Measurements from ENCODE around the gene ZNF420.
"Not testable (repeated sequence)": the region's sequence is repeated elsewhere in the genome, so short reads cannot be mapped to it uniquely, and the experiment has no call there.

The ZNF420 gene

GRCh38 chr19:37077934-37078716, at the start of gene ZNF420:
ZNF420 (plus strand) TSS chr19:37078433; CDS start chr19:37089119, 10,686 bp downstream.
- DNase-seq (ENCODE audit: low spot score), result peak; percentile 93

DNA sequence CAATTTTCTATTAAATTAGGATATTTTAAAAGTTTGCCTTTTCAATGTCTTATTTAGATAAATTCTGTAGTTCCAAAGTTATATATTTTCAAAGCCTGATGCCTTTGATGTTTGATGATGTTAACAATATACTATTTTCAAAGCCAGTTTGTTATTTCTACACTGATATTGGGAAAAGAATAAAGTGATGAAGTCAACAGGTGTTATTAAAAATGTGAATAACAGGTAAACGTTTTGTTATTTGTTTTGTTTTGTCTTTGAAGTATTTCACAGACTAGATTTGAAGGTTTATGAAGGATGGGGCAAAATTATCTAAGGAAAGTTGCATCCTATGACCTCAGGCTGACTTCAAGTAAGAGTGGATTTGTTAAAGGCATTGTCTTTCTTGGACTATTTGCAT, 33.1 kb upstream of the ZNF420 start:
- no peak for DNase-seq (ENCODE audit: low spot score)

DNA sequence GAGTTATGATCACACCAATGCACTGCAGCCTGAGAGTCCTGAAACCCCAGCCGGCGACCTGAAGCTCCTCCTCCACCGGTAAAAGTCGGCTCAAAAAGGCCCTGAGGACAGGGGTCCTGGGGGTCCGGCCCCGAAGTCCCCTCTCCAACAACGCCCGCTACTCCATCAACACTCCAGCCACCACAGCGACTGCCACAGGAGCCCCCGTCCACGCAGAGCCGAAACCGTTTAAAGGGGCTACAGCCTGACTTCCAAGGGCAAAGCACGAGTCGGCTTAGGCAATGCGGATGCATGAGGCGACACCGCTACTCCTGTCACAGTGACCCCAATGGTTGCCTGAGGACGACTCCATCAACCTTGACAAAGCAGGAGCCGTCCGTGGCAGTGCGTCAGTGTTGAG, 22.9 kb upstream of the ZNF420 start:
- DNase-seq (ENCODE audit: low spot score), result no peak

GRCh38 chr19:37056776-37057175, 21.5 kb upstream of the ZNF420 start:
- DNase-seq (ENCODE audit: low spot score), result no peak

GRCh38 chr19:37059142-37059541, 19.1 kb upstream of the ZNF420 start:
- DNase-seq (ENCODE audit: low spot score), result no peak

GRCh38 chr19:37064886-37065285, 13.3 kb upstream of the ZNF420 start:
- not testable (repeated sequence) for DNase-seq (ENCODE audit: low spot score)

GRCh38 chr19:37074111-37074510, 4.1 kb upstream of the ZNF420 start:
- DNase-seq (ENCODE audit: low spot score), result no peak

- no peak for DNase-seq (ENCODE audit: low spot score)
Observed at GRCh38 chr19:37074819-37075362, 3.3 kb upstream of the ZNF420 start.

DNA sequence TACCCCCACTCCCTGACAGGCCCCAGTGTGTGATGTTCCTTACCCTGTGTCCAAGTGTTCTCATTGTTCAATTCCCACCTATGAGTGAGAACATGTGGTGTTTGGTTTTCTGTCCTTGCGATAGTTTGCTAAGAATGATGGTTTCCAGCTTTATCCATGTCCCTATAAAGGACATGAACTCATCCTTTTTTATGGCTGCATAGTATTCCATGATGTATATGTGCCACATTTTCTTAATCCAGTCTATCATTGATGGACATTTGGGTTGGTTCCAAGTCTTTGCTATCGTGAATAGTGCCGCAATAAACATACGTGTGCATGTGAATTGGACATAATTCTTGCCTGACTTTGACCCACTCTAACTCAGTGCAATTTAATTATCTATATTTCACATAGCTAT, 1.7 kb upstream of the ZNF420 start:
- not testable (repeated sequence) for DNase-seq (ENCODE audit: low spot score)

GRCh38 chr19:37077501-37077933, 716 bp upstream of the ZNF420 start:
- no peak for DNase-seq (ENCODE audit: low spot score)

DNA sequence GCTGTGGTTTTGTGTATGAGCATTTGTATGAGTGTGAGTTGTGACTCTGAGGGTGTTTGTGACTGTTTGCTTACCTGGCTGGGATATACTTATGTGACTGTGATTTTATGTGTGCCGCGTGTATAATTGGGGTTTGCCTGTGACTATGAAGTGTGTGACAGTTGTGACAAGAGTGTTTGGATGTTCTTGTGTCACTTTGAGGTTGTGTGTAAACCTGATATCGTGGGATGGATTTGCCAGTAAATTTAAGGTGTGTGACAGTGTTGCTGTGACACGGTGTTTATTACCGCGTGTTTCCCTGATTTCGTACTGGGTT, 442 bp downstream of the ZNF420 start:
- no peak for DNase-seq (ENCODE audit: low spot score)

DNA sequence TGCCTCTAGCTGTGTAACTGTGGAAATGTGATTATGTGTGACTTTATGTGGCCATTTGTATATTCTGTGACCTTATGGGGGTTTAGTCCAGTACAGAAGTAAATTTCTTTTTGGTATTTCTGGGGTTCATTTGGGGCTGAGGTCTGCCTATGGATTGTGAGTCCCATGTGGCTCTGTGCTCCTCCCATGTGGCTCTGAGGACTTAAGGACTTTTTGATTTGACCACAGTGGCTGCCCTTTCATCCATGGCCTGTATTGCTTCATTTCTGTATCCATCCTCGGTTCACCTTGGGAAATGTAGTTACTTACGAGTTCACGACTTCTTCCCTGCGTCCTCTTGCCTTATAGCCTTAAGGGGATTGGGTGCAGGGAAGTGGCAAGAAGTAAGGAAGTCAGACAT, 1.0 kb downstream of the ZNF420 start:
- DNase-seq (ENCODE audit: low spot score), result no peak

- DNase-seq (ENCODE audit: low spot score), result no peak
Observed at GRCh38 chr19:37082307-37082706, 4.1 kb downstream of the ZNF420 start.

DNA sequence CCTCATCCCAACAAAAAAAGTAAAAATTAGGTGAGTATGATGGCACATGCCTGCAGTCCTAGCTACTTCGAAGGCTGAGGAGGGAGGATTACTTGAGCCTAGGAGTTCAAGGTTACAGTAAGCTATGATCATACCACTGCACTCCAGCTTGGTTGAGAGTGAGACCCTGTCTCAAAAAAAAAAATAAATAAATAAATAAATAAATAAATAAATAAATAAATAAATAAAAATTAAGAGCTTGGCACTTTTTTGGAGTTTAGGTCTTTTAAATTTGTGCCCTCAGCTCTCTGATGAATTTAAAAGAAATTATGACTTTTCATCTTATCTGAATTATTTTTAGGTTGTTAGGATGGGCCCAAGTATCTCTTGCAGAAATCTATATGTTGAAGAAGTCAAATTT, 8.9 kb downstream of the ZNF420 start:
- no peak for DNase-seq (ENCODE audit: low spot score)

DNA sequence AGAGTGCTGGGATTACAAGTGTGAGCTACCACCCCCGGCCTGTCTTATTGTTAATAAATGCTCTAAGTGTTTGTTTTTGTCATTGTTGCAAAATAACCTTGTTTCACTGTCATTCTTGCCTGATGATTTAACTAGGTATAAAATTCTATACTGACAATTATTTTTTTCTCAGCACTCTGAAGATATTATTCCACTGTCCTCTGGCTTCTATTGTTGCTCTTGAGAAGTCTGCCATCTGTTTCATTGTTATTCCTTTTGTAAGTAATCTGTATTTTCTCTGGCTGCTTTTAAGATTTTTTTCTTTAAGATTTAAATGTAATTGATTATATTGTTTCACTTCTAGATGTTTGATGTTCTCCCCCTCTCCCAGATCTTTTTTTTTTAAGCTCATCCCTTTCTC, 17.6 kb downstream of the ZNF420 start:
- no peak for DNase-seq (ENCODE audit: low spot score)

DNA sequence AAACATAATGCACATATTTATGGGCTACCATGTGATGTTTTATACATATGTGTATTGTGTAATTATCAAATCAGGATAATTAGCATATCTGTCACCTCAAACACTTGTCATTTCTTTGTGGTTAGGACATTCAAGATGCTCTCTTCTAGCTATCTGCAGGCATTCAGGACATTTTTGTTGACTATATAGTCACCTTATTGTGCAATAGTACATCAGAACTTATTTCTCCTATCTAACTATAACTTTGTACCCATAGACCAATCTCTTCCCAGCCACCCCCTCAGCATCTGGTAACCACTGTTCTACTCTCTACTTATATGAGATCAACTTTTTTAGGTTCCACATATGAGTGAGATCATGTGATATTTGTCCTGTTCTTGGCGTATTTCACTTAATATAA, 20.3 kb downstream of the ZNF420 start:
- DNase-seq (ENCODE audit: low spot score), result no peak

GRCh38 chr19:37104135-37104534, 25.9 kb downstream of the ZNF420 start:
- DNase-seq (ENCODE audit: low spot score), result not testable (repeated sequence)

DNA sequence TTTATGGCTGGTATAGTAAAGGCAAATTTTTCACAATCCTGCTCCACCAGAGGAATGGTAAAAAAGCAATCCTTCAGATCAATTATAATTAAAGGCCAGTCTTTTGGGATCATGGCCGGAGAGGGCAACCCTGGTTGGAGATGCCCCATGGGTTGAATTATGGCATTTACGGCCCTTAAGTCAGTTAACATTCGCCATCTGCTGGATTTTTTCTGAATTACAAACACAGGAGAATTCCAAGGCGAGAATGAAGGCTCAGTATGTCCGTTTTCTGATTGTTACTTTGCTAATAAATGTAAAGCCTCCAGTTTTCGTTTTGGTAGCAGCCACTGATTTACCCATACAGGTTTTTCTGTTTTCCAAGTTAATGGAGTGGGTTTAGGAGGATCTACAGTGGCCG, 33.5 kb downstream of the ZNF420 start:
- not testable (repeated sequence) for DNase-seq (ENCODE audit: low spot score)

DNA sequence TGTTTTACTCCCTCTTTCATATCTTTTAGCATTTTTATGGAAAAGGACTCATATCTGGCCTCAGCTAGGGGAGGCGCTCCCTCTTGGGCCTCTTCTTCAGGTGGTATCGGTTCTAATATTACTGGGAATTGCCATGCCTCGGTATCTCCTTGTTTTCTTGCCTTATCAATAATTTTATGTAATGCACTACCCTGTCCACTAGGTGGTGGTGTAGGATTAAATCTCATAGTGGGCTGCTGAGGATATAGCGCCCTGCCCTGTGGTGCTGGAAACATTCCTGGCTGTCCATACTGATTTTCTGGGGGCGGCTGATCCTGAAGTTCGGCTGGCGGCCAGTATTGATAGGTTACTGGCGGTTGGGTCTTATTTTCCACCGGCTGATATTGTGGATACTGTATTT, 35.8 kb downstream of the ZNF420 start:
- no peak for DNase-seq (ENCODE audit: low spot score)

- not testable (repeated sequence) for DNase-seq (ENCODE audit: low spot score)
Observed at GRCh38 chr19:37122093-37122492, 43.9 kb downstream of the ZNF420 start.

DNA sequence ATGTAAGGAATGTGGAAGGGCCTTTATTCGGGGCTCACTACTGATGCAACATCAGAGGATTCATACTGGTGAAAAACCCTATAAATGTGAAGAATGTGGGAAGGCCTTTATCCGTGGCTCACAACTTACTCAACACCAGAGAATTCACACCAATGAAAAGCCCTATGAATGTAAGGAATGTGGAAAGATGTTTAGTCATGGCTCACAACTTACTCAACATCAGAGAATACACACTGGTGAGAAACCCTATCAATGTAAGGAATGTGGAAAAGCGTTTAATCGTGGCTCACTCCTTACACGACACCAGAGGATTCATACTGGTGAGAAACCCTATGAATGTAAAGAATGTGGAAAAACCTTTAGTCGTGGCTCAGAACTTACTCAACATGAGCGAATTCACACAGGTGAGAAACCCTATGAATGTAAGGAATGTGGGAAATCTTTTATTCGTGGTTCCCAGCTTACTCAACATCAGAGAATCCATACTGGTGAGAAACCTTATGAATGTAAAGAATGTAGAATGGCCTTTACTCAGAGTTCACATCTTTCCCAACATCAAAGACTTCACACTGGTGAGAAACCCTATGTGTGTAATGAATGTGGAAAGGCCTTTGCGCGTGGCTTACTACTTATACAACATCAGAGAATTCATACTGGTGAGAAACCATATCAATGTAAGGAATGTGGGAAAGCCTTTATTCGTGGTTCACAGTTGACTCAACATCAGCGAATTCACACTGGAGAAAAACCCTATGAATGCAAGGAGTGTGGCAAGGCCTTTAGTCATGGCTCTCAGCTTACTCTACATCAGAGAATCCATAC, 50.0 kb downstream of the ZNF420 start:
- no peak for DNase-seq (ENCODE audit: low spot score)

DNA sequence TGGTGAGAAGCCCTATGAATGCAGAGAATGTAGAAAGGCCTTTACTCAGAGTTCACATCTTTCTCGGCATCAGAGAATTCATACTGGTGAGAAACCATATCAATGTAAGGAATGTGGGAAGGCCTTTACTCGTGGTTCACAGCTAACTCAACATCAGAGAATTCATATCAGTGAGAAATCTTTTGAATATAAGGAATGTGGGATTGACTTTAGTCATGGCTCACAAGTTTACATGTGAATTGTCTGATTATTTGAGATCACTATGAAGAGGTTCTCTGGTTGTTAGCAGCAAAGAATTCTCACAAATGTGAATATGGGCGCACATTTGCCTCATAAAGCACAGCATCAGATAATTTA, 50.6 kb downstream of the ZNF420 start:
- DNase-seq (ENCODE audit: low spot score), result no peak

- DNase-seq (ENCODE audit: low spot score), result no peak
Observed at GRCh38 chr19:37136111-37136510, 57.9 kb downstream of the ZNF420 start.
